Measurements from ENCODE around the gene RGS4. TPM values are rescaled to one million over a fixed set of nuclear protein-coding genes. Genes with fewer than 3 reads are reported as not detected.

RGS4 gene
- total RNA-seq, 1 donor from 2014 or later, result 6.9 TPM

DNA sequence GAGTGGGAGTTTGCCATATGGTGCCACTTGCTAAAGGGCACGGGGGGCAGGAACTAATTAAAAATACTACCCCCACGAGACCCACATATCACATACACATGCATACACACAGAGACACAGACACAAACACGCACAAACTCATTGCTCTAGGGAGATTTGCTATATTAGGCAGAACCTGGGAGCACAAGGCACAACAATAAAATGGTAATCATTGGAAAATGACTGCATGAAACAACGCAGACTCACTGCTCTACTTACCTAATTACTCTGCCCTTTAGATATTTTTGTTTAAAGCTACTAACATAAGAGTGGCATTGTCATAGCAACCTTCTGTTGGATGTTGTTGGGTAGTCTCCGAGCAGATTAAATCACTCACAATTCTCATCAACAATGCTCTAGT is 20.3 kb upstream of the RGS4 start:
- no peak for TF ChIP-seq CTCF (IDR thresholded peaks at IDR 0.05)
- no peak for TF ChIP-seq POLR2A (IDR thresholded peaks at IDR 0.05)
- TF ChIP-seq POLR2AphosphoS5 (IDR thresholded peaks at IDR 0.05; ENCODE audit: insufficient read depth in 1 of 2, low read depth in 1 of 2), result no peak
- no peak overlapping the region for H3K27ac ChIP-seq
- H3K36me3 ChIP-seq, result no peaks in the 10 kb centered on the region
- intact Hi-C loops (cut with DNase I), result no loop called here
- no peaks in the 10 kb centered on the region for H3K9me3 ChIP-seq
- no peaks in the 10 kb centered on the region for H3K27me3 ChIP-seq
- H3K4me1 ChIP-seq, result no peaks in the 10 kb centered on the region
- DNase-seq (ENCODE audit: extremely low spot score in 2 of 2), result no peak
- no peak overlapping the region for H3K4me3 ChIP-seq

GRCh38 chr1:163049296-163049695 is 19.9 kb upstream of the RGS4 start:
- no peaks in the 10 kb centered on the region for H3K27me3 ChIP-seq
- H3K4me1 ChIP-seq, result no peaks in the 10 kb centered on the region
- no peaks in the 10 kb centered on the region for H3K9me3 ChIP-seq
- no peaks in the 10 kb centered on the region for H3K36me3 ChIP-seq
- no peak for DNase-seq (ENCODE audit: extremely low spot score in 2 of 2)
- H3K27ac ChIP-seq, result no peak overlapping the region
- intact Hi-C loops (cut with DNase I), result no loop called here
- H3K4me3 ChIP-seq, result no peak overlapping the region
- no peak for TF ChIP-seq CTCF (IDR thresholded peaks at IDR 0.05)
- no peak for TF ChIP-seq POLR2A (IDR thresholded peaks at IDR 0.05)
- TF ChIP-seq POLR2AphosphoS5 (IDR thresholded peaks at IDR 0.05; ENCODE audit: insufficient read depth in 1 of 2, low read depth in 1 of 2), result no peak

- no peak for DNase-seq (ENCODE audit: extremely low spot score in 2 of 2)
- TF ChIP-seq CTCF (IDR thresholded peaks at IDR 0.05), result no peak
- no peak for TF ChIP-seq POLR2A (IDR thresholded peaks at IDR 0.05)
- TF ChIP-seq POLR2AphosphoS5 (IDR thresholded peaks at IDR 0.05; ENCODE audit: insufficient read depth in 1 of 2, low read depth in 1 of 2), result no peak
- Histone ChIP-seq H3K27me3 (no peaks in the 10 kb centered on the region), H3K4me1 (no peaks in the 10 kb centered on the region), H3K36me3 (no peaks in the 10 kb centered on the region), H3K27ac (no peak overlapping the region), H3K9me3 (no peaks in the 10 kb centered on the region), H3K4me3 (no peak overlapping the region)
- intact Hi-C loops (cut with DNase I), result no loop called here
Measured at GRCh38 chr1:163050496-163050895, 18.7 kb upstream of the RGS4 start.

DNA sequence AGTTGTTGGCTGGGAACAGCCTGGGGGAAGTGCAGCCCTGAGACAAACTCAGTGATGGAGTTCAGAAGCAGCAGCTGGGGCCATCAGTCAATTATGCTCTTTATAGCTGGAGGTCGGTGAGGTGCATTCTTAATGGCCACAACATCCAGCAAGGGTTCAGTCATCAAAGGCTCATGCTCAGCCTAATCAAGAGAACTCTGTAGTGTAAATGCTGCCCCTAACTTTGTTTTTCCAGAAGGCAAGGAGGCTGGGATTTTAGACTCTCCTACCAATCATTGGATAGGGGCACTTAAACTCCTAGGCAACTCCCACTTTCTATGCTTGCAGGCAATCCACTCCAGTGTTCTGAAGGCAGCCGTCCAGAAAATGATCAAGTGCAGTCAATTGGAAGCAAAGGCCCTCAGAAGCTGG is 15.0 kb upstream of the RGS4 start:
- Histone ChIP-seq H3K36me3 (no peaks in the 10 kb centered on the region), H3K9me3 (no peaks in the 10 kb centered on the region), H3K4me1 (no peaks in the 10 kb centered on the region), H3K27me3 (no peaks in the 10 kb centered on the region), H3K27ac (no peak overlapping the region), H3K4me3 (no peak overlapping the region)
- intact Hi-C loops (cut with DNase I), result no loop called here
- no peak for TF ChIP-seq POLR2A (IDR thresholded peaks at IDR 0.05)
- TF ChIP-seq POLR2AphosphoS5 (IDR thresholded peaks at IDR 0.05; ENCODE audit: insufficient read depth in 1 of 2, low read depth in 1 of 2), result no peak
- TF ChIP-seq CTCF (IDR thresholded peaks at IDR 0.05), result no peak
- DNase-seq (ENCODE audit: extremely low spot score in 2 of 2), result no peak

GRCh38 chr1:163055005-163055404 is 14.2 kb upstream of the RGS4 start:
- no peak for TF ChIP-seq CTCF (IDR thresholded peaks at IDR 0.05)
- TF ChIP-seq POLR2A (IDR thresholded peaks at IDR 0.05), result no peak
- TF ChIP-seq POLR2AphosphoS5 (IDR thresholded peaks at IDR 0.05; ENCODE audit: insufficient read depth in 1 of 2, low read depth in 1 of 2), result no peak
- H3K27me3 ChIP-seq, result no peaks in the 10 kb centered on the region
- no peak overlapping the region for H3K27ac ChIP-seq
- intact Hi-C loops (cut with DNase I), result no loop called here
- H3K4me3 ChIP-seq, result no peak overlapping the region
- H3K4me1 ChIP-seq, result no peaks in the 10 kb centered on the region
- no peaks in the 10 kb centered on the region for H3K9me3 ChIP-seq
- DNase-seq (ENCODE audit: extremely low spot score in 2 of 2), result no peak
- H3K36me3 ChIP-seq, result no peaks in the 10 kb centered on the region
